Sigmoid colon (tissue), 4 donors: ENCODE results near the gene BCL2L1.
A peak's percentile ranks its signal among the peaks of the same experiment; 100 is the strongest.

ENCODE experiments used
- CTCF ChIP-seq, 4 experiments: fragments of 450-650 bp in 3 of 4; fragments of 200-600 bp in 1 of 4; IDR thresholded peaks; one replicate each; pipeline ENCODE4 v1.5.1; 2016 to 2019; ENCODE audit warnings: antibody characterized with exemption in 4 of 4, mild to moderate bottlenecking in 3 of 4, moderate library complexity in 2 of 4
- EP300 ChIP-seq, 4 donors: sonication (generic); formaldehyde crosslinking; IDR thresholded peaks; one replicate each; pipeline ENCODE4 v1.6.1; 2017; ENCODE audit warnings: antibody characterized with exemption in 4 of 4
- POLR2A ChIP-seq, 2 donors: fragments of 450-650 bp; IDR thresholded peaks; one replicate each; pipeline ENCODE4 v1.6.1; 2016; ENCODE audit warnings: antibody characterized with exemption in 2 of 2, mild to moderate bottlenecking in 2 of 2, moderate library complexity in 2 of 2
- POLR2AphosphoS5 ChIP-seq, 4 donors: sonication (generic); formaldehyde crosslinking; IDR thresholded peaks; one replicate each; pipeline ENCODE4 v1.6.1; 2017; ENCODE audit warnings: antibody characterized with exemption in 4 of 4

GRCh38 chr20:31704225-31705119 is 18.2 kb downstream of the BCL2L1 start:
- no peak for TF ChIP-seq POLR2A (IDR thresholded peaks at IDR 0.05)
- no peak for TF ChIP-seq CTCF (IDR thresholded peaks at IDR 0.05)
- no peak for TF ChIP-seq EP300 (IDR thresholded peaks at IDR 0.05)
- TF ChIP-seq POLR2AphosphoS5 (IDR thresholded peaks at IDR 0.05), result peak in 1 of 4 donors; percentile 30
